Fibroblast of lung (primary cell): Measurements from ENCODE around the gene ESPNL. TPM values are rescaled to one million over a fixed set of nuclear protein-coding genes. Genes with fewer than 3 reads are reported as not detected.
"Not testable (repeated sequence)": the region's sequence is repeated elsewhere in the genome, so short reads cannot be mapped to it uniquely, and the experiment has no call there.

ENCODE experiments used
- DNase-seq, 2 donors: peaks; one replicate each; pipeline versions ENCODE4 v3.0.0 to v3.0.0-alpha.2; 2010; ENCODE audit warnings: low read depth in 2 of 2
- H2AFZ ChIP-seq: 2 replicates; pipeline ENCODE4 v1.5.1; 2012; ENCODE audit warnings: low read length, control low read depth, inconsistent platforms
- H3K27ac ChIP-seq: 2 replicates; pipeline ENCODE4 v1.5.1; 2011; ENCODE audit warnings: low read length, control low read depth; ENCODE audit not compliant: insufficient read depth
- H3K27me3 ChIP-seq: 2 replicates; pipeline ENCODE4 v1.5.1; 2011; ENCODE audit warnings: mild to moderate bottlenecking, low read length; ENCODE audit not compliant: control insufficient read depth, insufficient read depth
- H3K36me3 ChIP-seq: 2 replicates; pipeline ENCODE4 v1.5.1; 2011; ENCODE audit warnings: low read length; ENCODE audit not compliant: control insufficient read depth, insufficient read depth
- H3K4me1 ChIP-seq: 2 replicates; pipeline ENCODE4 v1.5.1; 2011; ENCODE audit warnings: low read length; ENCODE audit not compliant: control insufficient read depth, insufficient read depth; ENCODE audit errors: extremely low read depth
- H3K4me2 ChIP-seq: 2 replicates; pipeline ENCODE4 v1.5.1; 2011; ENCODE audit warnings: low read length, control low read depth; ENCODE audit not compliant: insufficient read depth; ENCODE audit errors: extremely low read depth
- H3K4me3 ChIP-seq, 4 experiments: fragments of 200-600 bp in 1 of 4; sonication (generic) in 1 of 4; replicated peaks in 1 of 4; 2 replicates each; pipeline ENCODE4 v1.5.1; 2011 to 2016; ENCODE audit warnings: low read length in 4 of 4, low read depth in 3 of 4, mild to moderate bottlenecking in 3 of 4, control low read depth in 2 of 4, inconsistent platforms in 1 of 4, mixed read lengths in 1 of 4; ENCODE audit not compliant: insufficient read depth in 1 of 4; ENCODE audit errors: control extremely low read depth in 1 of 4
- H3K79me2 ChIP-seq: 2 replicates; pipeline ENCODE4 v1.5.1; 2012; ENCODE audit warnings: mild to moderate bottlenecking, low read length, inconsistent platforms; ENCODE audit not compliant: control insufficient read depth, insufficient read depth
- H3K9ac ChIP-seq: 2 replicates; pipeline ENCODE4 v1.5.1; 2011; ENCODE audit warnings: mild to moderate bottlenecking, low read length, control low read depth; ENCODE audit not compliant: insufficient read depth
- H3K9me3 ChIP-seq: 2 replicates; pipeline ENCODE4 v1.5.1; 2012; ENCODE audit warnings: low read depth, low read length; ENCODE audit not compliant: control insufficient read depth, insufficient read depth
- H4K20me1 ChIP-seq: 2 replicates; pipeline ENCODE4 v1.5.1; 2011; ENCODE audit warnings: low read length; ENCODE audit not compliant: control insufficient read depth, insufficient read depth; ENCODE audit errors: extremely low read depth
- CTCF ChIP-seq, 2 donors: IDR thresholded peaks in 1 of 2; conservative IDR thresholded peaks in 1 of 2; 1 replicate in 1 of 2; 2 replicates in 1 of 2; pipeline ENCODE4 v1.5.1; 2011 to 2012; ENCODE audit warnings: low read length in 2 of 2, control low read depth in 1 of 2, inconsistent platforms in 1 of 2, low read depth in 1 of 2, mild to moderate bottlenecking in 1 of 2
- EZH2 ChIP-seq: IDR thresholded peaks from 2 replicates; pipeline ENCODE4 v1.5.1; 2012; ENCODE audit warnings: low read length, control low read depth, mild to moderate bottlenecking; ENCODE audit errors: missing control alignments
- polyA plus RNA-seq, 2 donors: library from polyadenylated mRNA; depleted of rRNA in 1 of 2; stranded (reverse) in 1 of 2; unstranded in 1 of 2; fragments of >200 nt; gene quantifications; 2 replicates each; pipeline ENCODE4 v1.2.1, GENCODE V29; 2011 to 2012; ENCODE audit warnings: missing spikeins in 1 of 2
- total RNA-seq: library from RNA; depleted of rRNA; stranded (reverse); fragments of >200 nt; gene quantifications from 2 replicates; pipeline ENCODE4 v1.2.1, GENCODE V29; 2014

Gene ESPNL
- total and polyA plus RNA-seq, 2 donors (not counting 1 experiment from before 2014, with no cell fraction given), result 0.79 to 2.8 TPM

- H3K79me2 ChIP-seq, result no peaks in the 10 kb centered on the region
- no peaks in the 10 kb centered on the region for H3K27me3 ChIP-seq
- no peaks in the 10 kb centered on the region for H3K9me3 ChIP-seq
- no peak overlapping the region for H3K27ac ChIP-seq
- H3K4me2 ChIP-seq, result no peak overlapping the region
- H3K36me3 ChIP-seq, result peaks cover 8% of the 10 kb centered on the region
- no peak overlapping the region for H3K9ac ChIP-seq
- H2AFZ ChIP-seq, result no peak overlapping the region
- TF ChIP-seq EZH2 (no peak), CTCF (conservative IDR thresholded peaks at IDR 0.05 in 1 of 2, IDR thresholded peaks at IDR 0.05 in 1 of 2; ENCODE audit: low read depth in 1 of 2, low read length in 2 of 2) (no peak)
- H4K20me1 ChIP-seq, result no peaks in the 10 kb centered on the region
- no peaks in the 10 kb centered on the region for H3K4me1 ChIP-seq
- H3K4me3 ChIP-seq, result no peak overlapping the region
- DNase-seq, result no peak
These were observed 34.9 kb upstream of the ESPNL start for GRCh38 chr2:238065071-238065846.

DNA sequence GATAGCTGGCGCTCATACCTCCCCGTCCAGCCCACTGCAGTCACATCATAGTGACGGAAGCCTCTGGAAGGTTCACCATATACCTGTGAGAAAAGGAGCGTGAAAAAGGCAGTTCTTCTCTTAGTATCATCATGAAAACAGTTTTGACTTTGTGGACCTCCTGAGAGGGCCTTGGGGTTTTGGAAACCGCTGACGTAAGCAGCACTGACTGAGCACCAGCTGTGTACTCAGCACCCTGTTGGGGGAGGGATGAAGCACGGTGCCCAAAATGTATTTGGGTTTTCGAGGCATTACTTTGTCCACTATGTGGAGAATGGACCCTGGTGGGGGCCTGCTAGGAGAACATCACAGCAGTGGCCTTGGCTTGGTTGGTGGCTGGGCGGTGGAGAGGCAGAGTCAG is 33.9 kb upstream of the ESPNL start:
- H3K79me2 ChIP-seq, result no peaks in the 10 kb centered on the region
- no peak for TF ChIP-seq EZH2
- no peak for TF ChIP-seq CTCF (conservative IDR thresholded peaks at IDR 0.05 in 1 of 2, IDR thresholded peaks at IDR 0.05 in 1 of 2; ENCODE audit: low read depth in 1 of 2, low read length in 2 of 2)
- H2AFZ ChIP-seq, result no peak overlapping the region
- no peak overlapping the region for H3K4me3 ChIP-seq
- H3K4me1 ChIP-seq, result no peaks in the 10 kb centered on the region
- H3K27ac ChIP-seq, result no peak overlapping the region
- H4K20me1 ChIP-seq, result no peaks in the 10 kb centered on the region
- no peak overlapping the region for H3K4me2 ChIP-seq
- no peaks in the 10 kb centered on the region for H3K27me3 ChIP-seq
- H3K9me3 ChIP-seq, result no peaks in the 10 kb centered on the region
- H3K36me3 ChIP-seq, result peaks cover 8% of the 10 kb centered on the region
- no peak overlapping the region for H3K9ac ChIP-seq
- no peak for DNase-seq

DNA sequence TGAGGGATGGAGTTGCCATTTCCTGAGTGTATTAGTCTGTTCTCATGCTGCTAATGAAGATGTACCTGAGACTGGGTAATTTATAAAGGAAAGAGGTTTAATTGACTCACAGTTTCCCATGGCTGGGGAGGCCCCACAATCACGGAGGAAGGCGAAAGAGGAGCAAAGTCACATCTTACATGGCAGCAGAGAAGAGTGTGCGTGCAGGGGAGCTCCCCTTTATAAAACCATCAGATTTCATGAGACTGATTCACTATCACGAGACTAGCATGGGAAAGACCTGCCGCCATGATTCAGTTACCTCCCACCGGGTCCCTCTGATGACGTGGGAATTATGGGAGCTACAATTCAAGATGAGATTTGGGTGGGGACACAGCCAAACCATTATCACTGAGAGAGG is 33.4 kb upstream of the ESPNL start:
- not testable (repeated sequence) for H3K36me3 ChIP-seq, H3K4me3 ChIP-seq, H3K4me2 ChIP-seq, DNase-seq, H3K9me3 ChIP-seq, H2AFZ ChIP-seq, H3K9ac ChIP-seq, H4K20me1 ChIP-seq, H3K27ac ChIP-seq, H3K4me1 ChIP-seq, H3K27me3 ChIP-seq, H3K79me2 ChIP-seq
